Activated T-helper 9 cell treated with anti-CD3 and anti-CD28 coated beads, Interleukin-2, amount 50 U/mL, for 16 hours (primary cell): Measurements from ENCODE around the gene SLC39A11.

Source experiments
- DNase-seq: peaks from one replicate; pipeline ENCODE4 v3.0.0-alpha.2; 2020; ENCODE audit warnings: low read depth

The SLC39A11 gene

DNA sequence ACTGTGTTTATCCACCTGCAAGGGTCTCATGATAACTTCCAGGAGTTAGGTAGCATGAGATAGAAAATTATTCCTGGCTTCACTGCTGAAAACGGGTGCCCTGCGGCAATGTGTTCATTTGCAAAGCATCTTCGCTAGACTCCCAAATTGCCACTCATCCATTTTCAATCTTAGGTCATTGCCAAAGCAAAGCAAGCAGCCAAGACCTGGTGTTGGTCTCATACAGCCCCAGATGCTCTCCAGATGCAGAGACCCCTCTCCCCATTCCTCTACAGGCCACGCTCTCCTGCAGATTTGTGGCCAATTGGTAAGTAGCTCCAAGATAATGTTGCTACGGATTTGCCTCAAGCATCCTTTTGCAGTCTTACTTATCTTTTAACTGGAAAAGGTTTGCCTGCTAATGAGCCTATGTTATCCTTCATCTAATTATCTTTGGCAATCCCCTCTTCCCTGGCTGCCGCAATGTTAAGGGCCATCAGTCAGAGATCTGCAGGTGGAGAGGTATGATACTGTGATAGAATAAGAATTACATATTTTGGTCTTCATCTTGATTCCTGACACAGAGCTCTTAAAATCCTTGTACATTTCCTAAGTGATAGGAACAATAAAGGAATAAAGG, 222.0 kb downstream of the SLC39A11 start:
- no peak for DNase-seq

GRCh38 chr17:72869630-72870029, 222.9 kb downstream of the SLC39A11 start:
- DNase-seq = no peak

DNA sequence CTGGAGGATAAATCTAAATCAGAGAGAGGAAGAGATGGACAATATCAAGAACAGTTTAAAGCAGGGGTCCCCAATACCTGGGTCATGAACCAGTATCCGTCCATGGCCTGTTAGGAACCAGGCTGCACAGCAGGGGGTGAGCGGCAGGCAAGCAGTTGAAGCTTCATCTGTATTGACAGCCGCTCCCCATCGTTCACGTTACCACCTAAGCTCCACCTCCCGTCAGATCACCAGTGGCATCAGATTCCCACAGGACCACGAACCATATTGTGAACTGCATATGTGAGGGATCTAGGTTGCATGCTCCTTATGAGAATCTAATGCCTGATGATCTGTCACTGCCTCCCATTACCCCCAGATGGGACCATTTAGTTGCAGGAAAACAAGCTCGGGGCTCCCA, 226.5 kb downstream of the SLC39A11 start:
- DNase-seq = no peak

DNA sequence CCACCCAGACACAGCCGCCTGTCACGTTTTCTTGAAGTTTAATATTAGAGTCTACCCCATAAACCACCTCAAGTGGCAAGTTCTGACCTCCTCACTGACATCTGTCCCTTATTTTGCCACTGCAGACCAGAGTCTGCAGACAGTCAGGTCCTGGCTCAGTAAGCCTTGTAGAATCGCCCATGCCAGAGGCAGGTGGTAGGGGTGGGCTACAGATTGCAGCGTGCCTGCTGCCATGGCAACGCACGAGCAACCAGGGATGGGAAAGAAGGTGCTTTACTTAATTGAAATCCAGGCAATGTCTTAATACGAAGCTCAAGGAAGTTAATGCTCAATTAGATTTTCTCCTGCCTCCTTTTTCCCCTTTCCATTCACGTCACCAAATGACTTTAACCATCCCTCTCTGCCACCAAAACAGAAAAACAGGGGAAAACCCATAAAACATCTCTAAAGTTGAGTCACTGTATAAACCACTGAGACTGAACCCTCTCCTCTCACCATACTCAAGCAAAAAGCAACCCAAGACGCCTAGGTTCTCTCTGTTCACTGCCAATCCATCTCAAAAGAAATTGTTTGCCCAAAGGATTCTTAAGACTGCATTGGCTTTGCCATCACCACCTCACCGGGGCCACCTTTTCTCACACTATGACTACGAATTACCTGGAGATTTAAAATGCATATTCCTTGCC, 228.8 kb downstream of the SLC39A11 start:
- DNase-seq = no peak

GRCh38 chr17:72862276-72862999, 230.1 kb downstream of the SLC39A11 start:
- no peak for DNase-seq

DNA sequence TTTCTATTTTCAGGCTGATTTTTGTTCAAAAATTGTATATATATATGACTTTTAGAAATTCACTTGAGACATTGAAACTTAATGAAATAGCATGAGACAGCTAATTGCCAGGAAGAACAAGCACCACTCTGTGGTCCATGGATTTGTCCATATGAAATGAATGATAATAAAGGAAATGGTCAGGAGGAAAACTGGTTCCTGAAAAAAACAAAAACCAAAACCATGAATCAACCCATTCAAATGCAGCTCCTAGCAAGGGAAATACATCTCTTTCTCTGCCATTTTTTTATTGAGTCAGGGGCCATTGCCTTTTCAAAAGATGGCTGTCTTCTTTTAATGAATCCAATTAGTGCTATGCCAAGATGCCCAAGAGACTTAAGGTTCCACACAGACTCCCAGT, 230.7 kb downstream of the SLC39A11 start:
- DNase-seq = no peak

- DNase-seq = no peak
Measured at GRCh38 chr17:72860778-72861177, 231.7 kb downstream of the SLC39A11 start.

DNA sequence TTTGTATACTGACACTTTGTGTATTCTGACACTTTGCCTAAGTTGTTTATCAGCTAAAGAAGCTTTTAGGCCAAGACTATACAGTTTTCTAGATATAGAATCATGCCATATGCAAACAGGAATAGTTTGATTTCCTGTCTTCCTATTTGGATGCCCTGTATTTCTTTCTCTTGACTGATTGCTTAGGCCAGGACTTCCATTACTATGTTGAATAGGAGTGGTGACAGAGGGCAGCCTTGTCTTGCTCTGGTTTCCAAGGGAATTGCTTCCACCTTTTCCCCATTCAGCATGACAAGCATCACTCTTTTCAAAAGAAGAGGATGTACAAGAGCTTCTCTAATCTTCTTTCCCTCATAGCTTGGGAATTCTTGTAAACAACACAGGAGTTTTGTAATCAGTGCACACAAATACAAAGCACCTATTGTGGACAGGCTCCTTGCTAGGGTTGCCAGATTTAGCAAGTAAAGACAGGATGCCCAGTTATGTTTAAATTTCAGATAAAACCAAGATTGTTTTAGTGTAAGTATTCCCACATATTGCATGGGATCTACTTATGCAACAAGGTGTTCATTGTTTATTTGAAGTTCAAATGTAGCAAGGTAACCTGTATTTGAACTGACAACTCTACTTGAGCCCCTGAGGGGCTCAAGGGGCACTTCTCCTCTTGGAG, 233.5 kb downstream of the SLC39A11 start:
- no peak for DNase-seq

GRCh38 chr17:72853440-72854415, 238.8 kb downstream of the SLC39A11 start:
- DNase-seq = no peak

DNA sequence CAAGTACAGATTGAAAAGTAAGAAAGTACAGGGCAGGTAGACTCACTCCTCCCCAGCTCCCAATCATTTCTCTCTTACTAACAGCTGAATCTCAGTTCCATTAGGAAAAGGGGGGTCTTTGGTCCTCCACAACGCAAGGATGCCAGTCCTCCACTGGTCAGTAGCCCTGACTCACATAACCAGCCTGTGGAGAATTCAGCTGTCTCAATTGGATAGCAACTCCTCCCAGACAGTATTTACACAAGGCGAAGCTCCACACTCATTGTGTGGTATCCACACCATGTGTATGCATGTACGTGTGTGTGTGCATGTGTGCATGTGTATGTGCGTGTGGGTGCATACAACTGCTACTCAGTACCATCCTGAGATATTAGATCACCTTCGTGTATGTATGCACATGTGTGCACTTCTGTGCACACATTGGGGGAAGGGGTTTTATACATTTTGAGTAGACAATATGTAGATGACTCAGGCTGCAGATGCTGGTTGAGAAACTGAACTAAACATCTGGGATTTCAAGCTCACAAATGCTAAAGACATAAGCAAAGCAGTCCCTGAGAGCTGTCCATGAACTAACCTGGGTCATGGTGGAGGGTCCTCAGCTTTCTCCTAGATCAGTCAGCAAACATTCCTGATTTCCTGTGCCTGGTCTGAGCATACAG, 240.1 kb downstream of the SLC39A11 start:
- DNase-seq = no peak

DNA sequence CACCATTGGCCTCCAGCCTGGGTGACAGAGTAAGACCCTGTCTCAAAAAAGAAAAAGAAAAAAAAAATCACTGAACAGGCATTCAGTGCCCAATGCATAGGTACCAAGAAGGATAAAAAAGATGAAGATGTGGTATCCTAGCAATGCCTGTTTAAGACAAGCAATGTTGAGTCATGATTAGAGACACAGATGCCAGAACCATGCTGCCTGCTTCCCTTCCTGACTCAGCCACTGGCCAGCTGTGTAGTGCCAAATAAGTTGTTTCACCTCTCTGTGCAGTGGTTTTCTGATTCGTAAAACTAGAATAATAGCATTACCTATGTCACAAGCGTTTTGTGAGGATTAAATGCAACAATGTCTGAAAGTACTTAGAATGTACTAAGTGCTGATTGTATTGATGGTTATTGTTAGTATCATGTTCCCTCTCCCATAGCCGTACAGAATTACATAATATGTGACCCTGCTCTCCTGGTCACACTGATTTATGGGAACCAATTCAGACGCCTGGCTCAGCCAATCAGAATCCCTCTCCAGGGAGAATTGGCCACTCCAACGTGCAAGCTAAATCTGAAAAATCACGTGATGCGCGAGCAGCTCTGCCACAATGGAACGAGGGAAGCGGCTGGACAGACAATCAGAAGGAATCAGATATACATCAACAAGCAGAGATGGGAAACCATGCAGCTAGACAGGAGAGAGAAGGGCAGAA, 241.9 kb downstream of the SLC39A11 start:
- no peak for DNase-seq

DNA sequence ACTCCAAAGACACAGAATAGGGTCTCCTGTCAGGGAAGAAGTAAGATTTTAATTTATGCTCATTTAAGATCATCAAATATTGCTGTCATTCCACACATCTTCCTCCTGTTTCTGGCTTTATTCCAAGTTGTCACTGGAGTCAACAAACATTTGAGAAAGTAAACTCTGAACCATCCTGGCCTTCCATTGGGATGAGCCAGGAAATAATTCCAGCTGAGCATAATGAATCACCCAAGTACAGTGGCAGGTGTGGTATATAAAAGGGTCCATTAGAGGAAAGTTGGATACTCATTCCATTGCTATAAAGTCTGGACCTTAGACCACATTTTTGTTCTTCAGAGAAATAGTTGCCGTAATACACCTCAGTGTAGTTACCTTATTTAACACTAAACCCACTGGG, 246.1 kb downstream of the SLC39A11 start:
- DNase-seq = no peak

GRCh38 chr17:72843591-72843990, 248.9 kb downstream of the SLC39A11 start:
- DNase-seq = no peak

- DNase-seq = no peak
Measured at GRCh38 chr17:72840019-72840418, 252.5 kb downstream of the SLC39A11 start.

GRCh38 chr17:72839131-72839725, 253.3 kb downstream of the SLC39A11 start:
- no peak for DNase-seq

- no peak for DNase-seq
Measured at GRCh38 chr17:72838581-72838980, 253.9 kb downstream of the SLC39A11 start.

DNA sequence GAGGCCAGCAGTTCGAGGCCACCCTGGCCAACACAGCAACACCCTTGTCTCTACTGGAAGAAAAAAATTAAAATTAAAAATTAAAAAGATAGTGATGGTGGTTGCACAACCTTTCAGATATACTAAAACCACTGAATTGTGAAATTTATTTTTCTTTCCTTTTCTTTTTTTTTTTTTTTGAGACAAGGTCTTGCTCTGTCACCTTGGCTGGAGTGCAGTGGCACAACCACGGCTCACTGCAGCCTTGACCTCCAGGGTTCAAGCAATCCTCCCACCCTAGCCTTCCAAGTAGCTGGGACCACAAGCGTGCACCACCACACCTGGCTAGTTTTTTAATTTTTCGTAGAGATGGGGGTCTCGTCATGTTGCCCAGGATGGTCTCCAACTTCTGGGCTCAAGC, 254.4 kb downstream of the SLC39A11 start:
- no peak for DNase-seq

DNA sequence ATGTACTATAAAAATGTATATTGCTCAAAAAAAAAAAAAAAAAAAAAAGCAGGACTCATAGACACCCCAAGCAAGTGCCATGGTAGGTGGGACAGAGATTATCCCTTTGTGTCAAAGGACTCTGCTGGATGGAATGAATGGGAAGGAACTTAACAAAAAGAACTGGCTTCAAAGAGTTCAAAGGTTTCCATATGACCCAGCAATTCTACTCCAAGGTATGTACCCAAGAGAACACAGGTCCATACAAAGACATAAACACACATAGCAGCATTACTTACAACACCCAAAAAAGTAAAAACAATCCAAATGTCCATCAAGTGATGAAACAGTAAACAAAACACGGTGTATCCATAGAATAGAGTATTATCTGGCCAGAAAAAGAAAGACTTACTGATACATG, 255.2 kb downstream of the SLC39A11 start:
- no peak for DNase-seq

- DNase-seq = no peak
Measured at GRCh38 chr17:72833128-72833765, 259.2 kb downstream of the SLC39A11 start.
